ENCODE measurements around the gene CALB2. TPM values are rescaled to one million over a fixed set of nuclear protein-coding genes. Genes with fewer than 3 reads are reported as not detected.
A peak's percentile ranks its signal among the peaks of the same experiment; 100 is the strongest.

Gene CALB2
- total and polyA plus RNA-seq, 2 donors (not counting 1 experiment from before 2014, with no cell fraction given): not detected

DNA sequence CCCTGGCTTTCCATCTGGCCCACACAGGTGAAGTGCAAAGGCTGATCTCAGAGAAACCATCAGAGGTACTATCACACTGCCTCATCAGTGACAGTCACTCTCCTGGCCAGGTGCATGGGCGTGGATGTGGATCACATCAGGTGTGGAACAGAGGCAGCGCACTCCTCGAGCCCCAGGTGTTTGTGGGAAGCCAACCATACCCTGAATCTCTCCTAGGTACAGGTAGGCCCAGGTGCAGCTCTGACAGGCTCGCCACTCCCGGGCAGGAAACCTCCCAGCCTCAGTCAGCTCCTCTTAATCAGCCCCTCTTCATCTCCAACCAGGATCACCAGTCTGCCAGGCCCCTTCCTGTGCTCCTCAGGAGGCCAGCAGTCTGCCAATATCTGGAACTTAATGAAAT, 51.6 kb downstream of the CALB2 start:
- Histone ChIP-seq H4K20me1 (ENCODE audit: control insufficient read depth, insufficient read depth, low read length, poor library complexity, severe bottlenecking) (no peaks in the 10 kb centered on the region), H3K27me3 (replicated peaks in 1 of 4; ENCODE audit: control extremely low read depth in 1 of 4, control insufficient read depth in 3 of 4, insufficient read depth in 4 of 4, low read length in 3 of 4) (peaks cover 0 to 15% (median 0%) of the 10 kb centered on the region in 4 experiments), H3K36me3 (replicated peaks in 1 of 2; ENCODE audit: control extremely low read depth in 1 of 2, control insufficient read depth in 1 of 2, extremely low read depth in 1 of 2, insufficient read depth in 2 of 2, low read length in 1 of 2) (no peaks in the 10 kb centered on the region), H3K4me3 (ENCODE audit: control extremely low read depth in 1 of 5, extremely low read depth in 1 of 5, insufficient read depth in 1 of 5, low read depth in 2 of 5, low read length in 4 of 5) (no peak overlapping the region), H2AFZ (ENCODE audit: insufficient read depth, low read depth, low read length, poor library complexity, severe bottlenecking) (no peak overlapping the region), H3K79me2 (ENCODE audit: control insufficient read depth, insufficient read depth, low read length) (no peaks in the 10 kb centered on the region), H3K4me1 (ENCODE audit: control insufficient read depth in 2 of 2, insufficient read depth in 2 of 2, low read length in 2 of 2) (peaks cover 6 to 12% of the 10 kb centered on the region in 2 donors), H3K27ac (ENCODE audit: low read length in 2 of 2) (no peak overlapping the region), H3K4me2 (replicated peaks; ENCODE audit: low read depth, low read length, poor library complexity, severe bottlenecking) (no peak overlapping the region), H3K9me3 (ENCODE audit: control extremely low read depth in 1 of 3, control insufficient read depth in 2 of 3, insufficient read depth in 1 of 3, low read length in 2 of 3) (peaks cover 0 to 3% (median 0%) of the 10 kb centered on the region in 3 donors), H3K9ac (ENCODE audit: low read length) (no peak overlapping the region)
- Mint-ChIP-seq H3K4me3 (no peak overlapping the region), H3K9me3 (ENCODE audit: insufficient read depth) (no peaks in the 10 kb centered on the region), H3K27ac (no peak overlapping the region), H3K4me1 (peaks cover 7% of the 10 kb centered on the region), H3K27me3 (peaks cover 37% of the 10 kb centered on the region)
- DNase-seq (no peak), ATAC-seq (ENCODE audit: low read depth) (no peak)
- ChIA-PET POLR2A (no interaction called here), CTCF (interaction anchor here (1.9 to 10.0 kb wide), 3 partner anchors 9 to 199 kb away, joined by 5 to 258 read pairs (median 142); no protein-coding TSS in a partner anchor)
- WGBS (ENCODE audit: insufficient coverage): 81% methylated on average over 3 of the region's 5 CpGs
- TF ChIP-seq, protein P1, sequence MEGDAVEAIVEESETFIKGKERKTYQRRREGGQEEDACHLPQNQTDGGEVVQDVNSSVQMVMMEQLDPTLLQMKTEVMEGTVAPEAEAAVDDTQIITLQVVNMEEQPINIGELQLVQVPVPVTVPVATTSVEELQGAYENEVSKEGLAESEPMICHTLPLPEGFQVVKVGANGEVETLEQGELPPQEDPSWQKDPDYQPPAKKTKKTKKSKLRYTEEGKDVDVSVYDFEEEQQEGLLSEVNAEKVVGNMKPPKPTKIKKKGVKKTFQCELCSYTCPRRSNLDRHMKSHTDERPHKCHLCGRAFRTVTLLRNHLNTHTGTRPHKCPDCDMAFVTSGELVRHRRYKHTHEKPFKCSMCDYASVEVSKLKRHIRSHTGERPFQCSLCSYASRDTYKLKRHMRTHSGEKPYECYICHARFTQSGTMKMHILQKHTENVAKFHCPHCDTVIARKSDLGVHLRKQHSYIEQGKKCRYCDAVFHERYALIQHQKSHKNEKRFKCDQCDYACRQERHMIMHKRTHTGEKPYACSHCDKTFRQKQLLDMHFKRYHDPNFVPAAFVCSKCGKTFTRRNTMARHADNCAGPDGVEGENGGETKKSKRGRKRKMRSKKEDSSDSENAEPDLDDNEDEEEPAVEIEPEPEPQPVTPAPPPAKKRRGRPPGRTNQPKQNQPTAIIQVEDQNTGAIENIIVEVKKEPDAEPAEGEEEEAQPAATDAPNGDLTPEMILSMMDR (IDR thresholded peaks at IDR 0.05): no peak
- no peak for TF ChIP-seq EZH2 (IDR thresholded peaks at IDR 0.05; ENCODE audit: borderline replicate concordance, insufficient read depth, low read depth, low read length, poor library complexity, severe bottlenecking)
- intact Hi-C loops (cut with micrococcal nuclease): no loop called here

DNA sequence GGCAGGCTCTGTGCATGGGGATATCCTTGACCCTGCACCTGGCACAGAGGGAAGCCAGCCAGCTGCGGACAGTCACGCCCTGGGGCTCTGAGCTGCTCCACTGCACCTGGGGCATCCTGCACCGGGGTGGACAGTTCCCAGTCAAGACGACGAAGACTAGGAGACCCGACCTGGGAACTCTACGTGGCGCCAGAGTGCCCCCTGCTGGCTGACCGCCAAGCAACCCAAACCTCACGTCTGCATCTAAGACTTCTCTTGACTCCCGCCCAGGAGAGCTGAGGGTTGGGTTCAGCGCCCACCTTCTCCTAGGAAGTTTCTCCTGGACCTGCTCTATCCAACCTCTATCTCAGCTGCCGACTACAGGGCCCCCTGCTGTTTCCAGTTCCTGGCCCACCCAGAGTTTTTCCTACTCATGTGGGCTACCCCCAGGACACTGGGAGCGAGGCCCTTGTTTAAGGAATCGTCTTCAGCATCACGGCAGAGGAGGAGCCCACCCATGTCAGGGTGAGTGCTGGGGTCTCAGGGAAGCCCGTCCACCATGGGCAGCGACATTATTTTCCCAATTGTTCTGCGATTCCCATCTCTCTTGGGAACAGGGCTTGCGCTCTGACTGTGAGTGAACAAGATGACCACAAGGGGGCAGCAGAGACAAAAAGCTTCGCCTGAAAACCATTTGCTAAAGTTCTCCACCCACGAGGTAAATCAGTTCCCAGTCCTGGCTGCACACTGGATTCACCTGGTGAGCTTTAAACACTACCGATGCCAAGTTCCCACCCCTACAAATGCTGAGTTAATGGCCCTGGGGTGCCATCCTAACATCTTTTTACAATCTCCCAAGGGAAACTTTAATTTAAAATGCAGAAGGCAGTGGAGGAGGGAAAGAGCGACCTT, 54.0 kb downstream of the CALB2 start:
- ATAC-seq (ENCODE audit: low read depth): peak; percentile 73
- Histone ChIP-seq H3K27me3 (replicated peaks in 1 of 4; ENCODE audit: control extremely low read depth in 1 of 4, control insufficient read depth in 3 of 4, insufficient read depth in 4 of 4, low read length in 3 of 4) (peaks cover 0 to 12% (median 2%) of the 10 kb centered on the region in 4 experiments), H3K4me1 (ENCODE audit: control insufficient read depth in 2 of 2, insufficient read depth in 2 of 2, low read length in 2 of 2) (peaks cover 6 to 12% of the 10 kb centered on the region in 2 donors), H3K4me2 (replicated peaks; ENCODE audit: low read depth, low read length, poor library complexity, severe bottlenecking) (peak overlapping the region; percentile 50), H3K36me3 (replicated peaks in 1 of 2; ENCODE audit: control extremely low read depth in 1 of 2, control insufficient read depth in 1 of 2, extremely low read depth in 1 of 2, insufficient read depth in 2 of 2, low read length in 1 of 2) (no peaks in the 10 kb centered on the region), H3K9ac (ENCODE audit: low read length) (no peak overlapping the region), H3K27ac (ENCODE audit: low read length in 2 of 2) (no peak overlapping the region), H3K9me3 (ENCODE audit: control extremely low read depth in 1 of 3, control insufficient read depth in 2 of 3, insufficient read depth in 1 of 3, low read length in 2 of 3) (no peaks in the 10 kb centered on the region), H3K79me2 (ENCODE audit: control insufficient read depth, insufficient read depth, low read length) (no peaks in the 10 kb centered on the region), H2AFZ (ENCODE audit: insufficient read depth, low read depth, low read length, poor library complexity, severe bottlenecking) (peak overlapping the region; percentile 39), H3K4me3 (ENCODE audit: control extremely low read depth in 1 of 5, extremely low read depth in 1 of 5, insufficient read depth in 1 of 5, low read depth in 2 of 5, low read length in 4 of 5) (no peak overlapping the region), H4K20me1 (ENCODE audit: control insufficient read depth, insufficient read depth, low read length, poor library complexity, severe bottlenecking) (no peaks in the 10 kb centered on the region)
- intact Hi-C loops (cut with micrococcal nuclease): loop anchor here (1.0 kb wide), 2 partner anchors 50 to 87 kb away; partner anchors contain the start of gene ZNF23
- H3K27ac Mint-ChIP-seq: no peak overlapping the region
- DNase-seq: peak; percentile 80
- TF ChIP-seq EZH2 (IDR thresholded peaks at IDR 0.05; ENCODE audit: borderline replicate concordance, insufficient read depth, low read depth, low read length, poor library complexity, severe bottlenecking): no peak
- TF ChIP-seq, protein P1 (IDR thresholded peaks at IDR 0.05): peak; percentile 89
- WGBS (ENCODE audit: insufficient coverage): 4% methylated on average over 23 of the region's 24 CpGs
- ChIA-PET POLR2A (interaction anchor here (0.9 to 1.0 kb wide), 2 partner anchors 196 to 199 kb away, joined by 3 read pairs; no protein-coding TSS in a partner anchor), CTCF (interaction anchor here (0.7 to 10.0 kb wide), 40 partner anchors 10 to 647 kb away, joined by 3 to 258 read pairs (median 4); partner anchors contain the start of genes CHST4 and ZNF23)
- peaks cover 45% of the 10 kb centered on the region for H3K27me3 Mint-ChIP-seq
- H3K4me3 Mint-ChIP-seq: no peak overlapping the region
- H3K4me1 Mint-ChIP-seq: peaks cover 7% of the 10 kb centered on the region
- no peaks in the 10 kb centered on the region for H3K9me3 Mint-ChIP-seq (ENCODE audit: insufficient read depth)
